ENCODE data around the gene RBSN. TPM values are rescaled to one million over a fixed set of nuclear protein-coding genes. Genes with fewer than 3 reads are reported as not detected.

The RBSN gene
- total RNA-seq, 1 experiment from 2014 or later = 9.6 TPM

Other genes starting within 250 kb of the RBSN start
- 23.7 and 30.4 TPM in 2 replicates for gene NR2C2, start 151.6 kb downstream of the RBSN start, total RNA-seq (2014; rRNA removed; shearing (Covaris generic))
- gene MRPS25, start 33.8 kb downstream of the RBSN start, total RNA-seq (2014; rRNA removed; shearing (Covaris generic)) = 11.3 and 20.8 TPM in 2 replicates
- gene CAPN7, start 107.1 kb upstream of the RBSN start, total RNA-seq (2014; rRNA removed; shearing (Covaris generic)) = 27.8 and 28.2 TPM in 2 replicates
- 2.4 and 3.2 TPM in 2 replicates for gene SH3BP5, start 233.4 kb upstream of the RBSN start, total RNA-seq (2014; rRNA removed; shearing (Covaris generic))